Aortic smooth muscle cell (primary cell): ENCODE data around the gene CRB3. TPM values are rescaled to one million over a fixed set of nuclear protein-coding genes. Genes with fewer than 3 reads are reported as not detected.

Experiments
- total RNA-seq: library from RNA; depleted of rRNA; stranded (reverse); fragments of >200 nt; gene quantifications from 2 replicates; pipeline ENCODE4 v1.2.3, GENCODE V29; 2014

The CRB3 gene, protein sequence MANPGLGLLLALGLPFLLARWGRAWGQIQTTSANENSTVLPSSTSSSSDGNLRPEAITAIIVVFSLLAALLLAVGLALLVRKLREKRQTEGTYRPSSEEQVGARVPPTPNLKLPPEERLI
- not detected in 2 replicates for total RNA-seq

DNA sequence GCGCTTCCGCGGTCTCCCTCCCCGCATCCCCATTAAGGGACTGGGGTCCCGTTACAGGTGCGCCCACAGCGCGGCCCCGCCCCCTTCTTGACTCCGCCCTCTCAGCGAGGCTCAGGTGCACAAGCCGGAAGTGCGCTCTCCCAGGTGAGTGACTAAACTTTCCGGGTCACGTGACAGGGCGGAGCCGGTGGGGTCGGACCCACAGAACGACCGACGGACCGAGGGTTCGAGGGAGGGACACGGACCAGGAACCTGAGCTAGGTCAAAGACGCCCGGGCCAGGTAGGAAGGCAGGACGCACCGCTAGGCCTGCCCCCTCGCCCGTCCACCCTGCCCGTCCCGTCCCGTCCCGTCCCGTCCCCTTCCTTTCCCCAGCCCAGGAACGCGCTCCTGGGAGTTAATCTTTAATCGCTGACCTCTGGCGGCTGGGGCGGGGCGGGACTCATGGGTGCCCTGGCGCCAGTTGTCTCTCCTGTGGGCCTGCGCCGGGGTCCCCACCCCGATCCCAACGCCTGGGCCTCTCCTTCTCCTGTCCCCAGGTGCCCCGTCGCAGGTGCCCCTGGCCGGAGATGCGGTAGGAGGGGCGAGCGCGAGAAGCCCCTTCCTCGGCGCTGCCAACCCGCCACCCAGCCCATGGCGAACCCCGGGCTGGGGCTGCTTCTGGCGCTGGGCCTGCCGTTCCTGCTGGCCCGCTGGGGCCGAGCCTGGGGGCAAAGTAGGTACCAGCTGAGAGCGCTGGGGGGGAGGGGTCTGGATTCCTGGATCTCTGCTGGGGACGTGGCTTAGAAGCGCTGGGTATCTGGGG is at the start of gene CRB3:
Gene CRB3, plus strand, starts transcription at position 202 of the 804 bp plus-strand sequence. Its CDS starts 431 bp downstream, at position 633.

DNA sequence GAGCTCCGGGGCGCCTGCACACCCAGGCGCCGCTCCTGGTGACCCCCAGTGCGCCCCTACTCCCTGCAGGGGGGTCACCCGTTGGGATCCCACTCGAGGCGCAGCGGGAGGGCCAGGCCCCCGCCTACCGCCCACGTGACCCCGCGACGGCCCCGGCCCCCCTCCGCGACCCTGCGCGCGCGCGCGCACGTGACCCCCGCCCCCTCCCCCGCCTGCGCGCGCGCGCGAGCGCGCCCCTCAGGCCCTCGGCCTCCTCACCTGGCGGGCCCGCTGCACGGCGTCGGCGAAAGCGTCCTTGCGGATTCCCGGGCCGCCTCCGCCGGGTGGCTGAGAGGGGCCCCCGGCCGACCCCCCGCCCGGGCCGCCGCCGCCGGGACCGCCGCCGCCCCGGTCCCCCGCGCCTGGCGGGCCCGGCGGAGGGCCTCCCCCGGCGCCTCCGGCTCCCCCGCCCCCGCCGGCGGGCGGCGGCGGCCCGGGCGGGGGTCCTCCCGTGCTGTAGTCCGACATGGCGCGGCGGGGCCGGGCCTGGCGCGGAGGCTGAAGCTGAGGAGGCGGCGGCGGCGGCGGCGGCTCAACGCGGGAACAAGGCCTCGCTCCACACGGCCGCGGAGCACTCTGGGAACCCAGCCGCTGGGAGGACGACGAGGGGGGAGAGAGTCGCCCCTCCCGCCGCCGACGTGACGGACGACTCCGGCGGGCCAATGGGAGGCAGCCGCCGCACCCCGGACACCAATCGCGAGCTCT is 39.7 kb upstream of the CRB3 start, which contains the start of gene KHSRP:
Gene KHSRP, minus strand, starts transcription at position 617 of the 744 bp plus-strand sequence. Its CDS starts 110 bp downstream, at position 507.

DNA sequence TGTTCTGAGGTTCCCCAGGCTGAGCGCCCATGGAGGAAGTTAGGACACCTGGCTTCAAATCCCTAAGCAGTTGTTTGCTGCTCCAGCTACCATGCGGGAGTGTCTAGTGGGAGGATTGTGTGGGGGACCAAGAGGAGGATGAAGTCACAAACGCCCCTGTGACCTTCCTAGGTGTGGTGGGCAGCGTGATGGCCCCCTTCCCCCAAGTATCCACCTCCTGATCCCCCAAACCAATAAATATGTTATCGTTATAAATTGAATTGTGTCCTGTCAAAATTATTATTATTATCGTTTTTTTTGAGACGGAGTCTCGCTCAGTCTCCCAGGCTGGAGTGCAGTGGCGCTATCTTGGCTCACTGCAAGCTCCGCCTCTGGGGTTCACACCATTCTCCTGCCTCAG is 30.4 kb upstream of the CRB3 start, which contains the start of gene SLC25A41:
Gene SLC25A41, minus strand, starts transcription at position 101 of the 400 bp plus-strand sequence. Its CDS starts 70 bp downstream, at position 31.

DNA sequence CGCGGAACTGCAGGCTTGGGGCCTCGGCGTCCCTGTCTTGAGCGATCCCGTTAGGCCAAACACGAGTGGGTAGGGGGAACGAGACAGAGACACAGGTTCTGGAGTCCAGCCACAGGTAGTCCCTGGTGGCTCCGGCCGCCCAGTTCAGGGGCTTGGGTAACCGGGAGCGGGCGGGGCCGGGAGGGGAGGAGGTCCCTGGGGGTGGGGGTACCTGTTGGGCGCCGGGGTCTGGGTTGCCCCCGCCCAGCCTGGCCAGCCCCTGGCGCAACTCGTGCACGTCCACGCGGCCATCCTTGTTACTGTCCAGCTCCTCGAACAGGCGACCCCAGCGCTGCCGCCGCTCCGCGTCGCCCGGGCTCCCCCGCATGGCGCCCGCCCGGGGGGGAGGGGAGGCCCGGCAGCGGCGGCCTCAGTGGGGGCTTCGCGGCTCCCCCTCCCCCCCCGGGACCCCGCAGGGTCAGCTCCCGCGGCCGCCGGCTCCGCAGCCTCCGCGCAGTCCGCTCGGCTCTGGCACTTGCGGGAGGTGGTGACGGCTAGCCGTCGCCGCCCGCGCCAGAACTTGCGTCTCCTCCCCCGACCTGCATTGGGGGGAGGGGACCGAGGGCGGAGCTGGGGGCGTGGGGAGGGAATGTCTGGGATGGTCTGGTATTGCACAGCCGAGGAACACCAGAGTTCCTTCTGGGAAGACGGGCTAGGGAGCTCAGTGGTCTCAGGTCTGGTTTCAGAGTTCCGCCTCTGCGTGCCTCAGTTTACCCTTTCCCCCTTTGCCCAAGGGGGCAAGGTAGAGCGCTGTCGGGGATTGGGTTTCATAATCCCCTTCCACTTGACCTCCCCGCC is 4.6 kb upstream of the CRB3 start, which contains the start of gene SLC25A23:
Gene SLC25A23, minus strand, starts transcription at position 531 of the 837 bp plus-strand sequence. Its CDS starts 164 bp downstream, at position 367.

DNA sequence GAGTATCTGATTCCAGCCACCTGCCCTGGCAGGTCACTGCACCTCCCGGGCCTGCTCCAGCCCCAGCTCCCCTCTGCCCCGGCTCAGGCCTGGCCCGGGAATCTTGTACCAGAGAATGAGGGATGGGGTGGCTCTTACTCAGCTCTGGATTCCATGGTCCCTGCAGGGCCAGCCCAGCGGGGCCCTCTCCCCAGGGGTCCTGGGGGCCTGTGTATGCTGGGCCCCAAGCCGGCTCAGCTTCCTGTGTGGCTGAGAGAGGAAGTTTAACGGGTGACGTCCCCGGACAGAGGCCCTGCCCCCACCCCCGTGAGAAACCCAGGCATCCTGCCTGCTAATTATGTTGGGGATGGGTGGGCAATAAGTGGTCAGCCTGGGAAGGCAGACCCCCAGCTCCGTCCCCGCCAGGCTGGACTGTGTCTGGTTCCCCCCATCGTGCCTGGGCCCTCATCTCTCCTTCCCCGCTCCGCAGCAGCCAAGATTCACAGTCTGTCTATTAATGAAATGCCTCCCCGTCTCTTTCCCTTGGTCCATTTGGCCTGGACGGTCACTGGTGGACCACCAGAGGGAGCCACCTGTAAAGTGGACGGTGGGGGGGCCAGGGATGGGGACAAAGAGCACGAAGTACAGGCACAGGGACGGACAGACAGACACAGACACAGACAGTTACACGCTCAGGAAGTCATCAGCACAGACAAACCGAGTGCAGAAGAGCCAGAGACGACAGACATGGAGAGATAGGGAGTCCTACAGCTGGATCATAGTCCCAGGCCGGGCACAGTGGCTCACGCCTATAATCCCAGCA is 17.7 kb downstream of the CRB3 start, which contains the start of gene DENND1C:
Gene DENND1C, minus strand, starts transcription at position 247 of the 802 bp plus-strand sequence. Its CDS starts 92 bp downstream, at position 155.

DNA sequence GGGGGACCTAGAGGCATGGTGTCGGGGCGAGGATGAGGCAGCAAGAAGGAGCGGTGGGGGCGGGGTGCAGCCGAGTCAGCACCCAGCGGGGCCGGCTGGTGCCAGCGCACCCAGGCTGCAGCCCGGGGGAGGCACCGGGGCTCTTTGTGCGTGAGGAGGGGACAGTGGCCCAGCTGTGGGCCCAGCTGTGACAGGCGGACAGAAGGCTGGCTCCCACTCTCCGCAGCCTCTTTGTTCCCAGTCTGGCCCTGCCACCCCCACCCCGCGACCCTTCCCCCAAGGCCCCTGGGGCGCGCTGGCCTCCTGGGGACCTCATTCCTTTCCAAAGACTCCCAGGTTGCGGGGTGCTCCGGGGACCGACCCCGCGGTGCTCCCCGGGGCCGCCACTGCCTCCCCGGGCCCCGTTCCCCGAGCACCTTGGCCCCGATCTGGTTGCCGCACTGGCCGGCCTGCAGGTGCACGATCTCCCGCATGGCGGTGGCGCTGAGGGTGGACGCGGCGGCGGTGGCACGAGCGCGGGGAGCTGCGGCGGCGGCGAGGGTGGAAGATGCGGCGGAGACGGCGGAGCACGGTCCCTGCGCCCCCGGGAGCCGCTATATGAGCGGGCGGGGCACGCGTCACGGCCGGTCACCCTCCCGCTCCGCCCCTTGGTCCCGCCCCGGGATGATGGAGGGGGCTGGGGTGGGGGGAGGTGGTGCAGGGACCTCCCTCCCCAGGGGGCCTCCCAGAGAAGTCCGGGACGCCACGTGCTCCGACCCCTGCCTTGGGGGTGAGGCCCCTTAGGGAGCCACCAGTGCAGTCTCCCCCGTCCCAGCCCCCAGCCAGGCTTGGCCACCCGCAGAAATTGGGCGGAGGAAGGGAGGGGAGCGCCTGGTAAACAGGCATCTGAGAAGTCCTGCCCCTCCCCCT is 37.9 kb downstream of the CRB3 start, which contains the start of gene TUBB4A:
Gene TUBB4A, minus strand, starts transcription at position 570 of the 909 bp plus-strand sequence. Its CDS starts 97 bp downstream, at position 473.

Other genes with a start within 250 kb of the CRB3 start
- 3.8 and 5.7 TPM in 2 replicates for gene MLLT1, start 184.3 kb upstream of the CRB3 start, total RNA-seq
- not detected in 2 replicates for gene ACER1, start 130.7 kb upstream of the CRB3 start, total RNA-seq
- 37.7 and 49.4 TPM in 2 replicates for gene CLPP, start 102.7 kb upstream of the CRB3 start, total RNA-seq
- gene ALKBH7, start 91.5 kb upstream of the CRB3 start, total RNA-seq = 22.9 and 26.0 TPM in 2 replicates
- 0.68 and 0.79 TPM in 2 replicates for gene PSPN, start 88.3 kb upstream of the CRB3 start, total RNA-seq
- gene GTF2F1, start 71.1 kb upstream of the CRB3 start, total RNA-seq = 51.9 and 70.5 TPM in 2 replicates
- 82.6 and 87.7 TPM in 2 replicates for gene KHSRP, start 39.5 kb upstream of the CRB3 start, total RNA-seq
- gene SLC25A41, start 30.5 kb upstream of the CRB3 start, total RNA-seq = not detected in 2 replicates
- 6.1 and 7.9 TPM in 2 replicates for gene SLC25A23, start 4.5 kb upstream of the CRB3 start, total RNA-seq
- not detected in 2 replicates for gene DENND1C, start 17.5 kb downstream of the CRB3 start, total RNA-seq
- not detected in 2 replicates for gene TUBB4A, start 38.0 kb downstream of the CRB3 start, total RNA-seq
- 0.19 TPM in 1 of 2 replicates, not detected in the other for gene TNFSF9, start 66.8 kb downstream of the CRB3 start, total RNA-seq
- not detected in 2 replicates for gene CD70, start 126.9 kb downstream of the CRB3 start, total RNA-seq
- gene TNFSF14, start 205.9 kb downstream of the CRB3 start, total RNA-seq = not detected in 2 replicates